ACC112 (cell line): ENCODE results near the gene TTLL11.

Source experiments
- H2AFZ ChIP-seq: fragments of 200-600 bp; sonication (generic); one replicate; pipeline ENCODE4 v1.6.0; 2017; ENCODE audit warnings: antibody characterized with exemption, low read length; ENCODE audit not compliant: unreplicated experiment
- H3K27ac ChIP-seq: fragments of 200-600 bp; sonication (generic); 2 replicates; pipeline ENCODE4 v1.5.1; 2014; ENCODE audit warnings: low read depth, mild to moderate bottlenecking, antibody characterized with exemption, low read length, moderate library complexity
- H3K27me3 ChIP-seq: fragments of 200-600 bp; sonication (generic); 2 replicates; pipeline ENCODE4 v1.6.1; 2014; ENCODE audit warnings: mild to moderate bottlenecking, antibody characterized with exemption, low read length, moderate library complexity, mixed read lengths; ENCODE audit not compliant: insufficient read depth
- H3K36me3 ChIP-seq: fragments of 200-600 bp; sonication (generic); 2 replicates; pipeline ENCODE4 v1.6.1; 2016; ENCODE audit warnings: mild to moderate bottlenecking, antibody characterized with exemption, low read length, moderate library complexity, mixed read lengths; ENCODE audit not compliant: insufficient read depth
- H3K4me1 ChIP-seq: fragments of 200-600 bp; sonication (generic); one replicate; pipeline ENCODE4 v1.6.1; 2016; ENCODE audit warnings: low read length, mixed read lengths; ENCODE audit not compliant: insufficient read depth, unreplicated experiment, control insufficient read depth
- H3K4me3 ChIP-seq: fragments of 200-600 bp; sonication (generic); 2 replicates; pipeline ENCODE4 v1.5.1; 2014; ENCODE audit warnings: mild to moderate bottlenecking, low read depth, low read length
- H3K79me2 ChIP-seq: fragments of 200-600 bp; sonication (generic); one replicate; pipeline ENCODE4 v1.6.0; 2016; ENCODE audit warnings: low read length; ENCODE audit not compliant: control insufficient read depth, unreplicated experiment, insufficient read depth

The TTLL11 gene

DNA sequence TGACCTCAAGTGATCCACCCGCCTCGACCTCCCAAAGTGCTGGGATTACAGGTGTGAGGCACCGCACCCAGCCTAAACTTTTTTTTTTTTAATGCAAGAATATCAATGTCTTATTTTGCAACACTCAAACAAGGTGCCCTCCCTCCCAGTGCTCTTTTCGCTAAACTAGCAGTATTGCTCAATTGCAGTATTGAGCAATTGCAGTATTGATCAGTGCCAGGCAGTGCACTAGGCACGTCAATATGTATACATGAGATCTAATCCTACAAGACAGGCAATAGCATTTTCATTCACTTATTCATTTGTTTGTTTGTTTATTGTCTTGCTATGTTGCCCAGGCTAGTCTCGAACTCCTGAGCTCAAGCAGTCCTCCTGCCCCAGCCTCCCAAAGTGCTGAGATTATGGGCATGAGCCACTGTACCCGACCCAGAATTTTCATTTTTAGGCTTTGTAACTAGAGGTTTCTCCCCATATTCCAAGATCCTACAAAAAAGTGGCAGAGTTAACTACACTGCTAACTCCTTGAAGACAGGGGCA lies 94.5 kb downstream of the TTLL11 start:
- Histone ChIP-seq H3K79me2 (no peaks in the 10 kb centered on the region), H2AFZ (no peak overlapping the region), H3K4me3 (no peak overlapping the region), H3K27ac (no peak overlapping the region), H3K36me3 (no peaks in the 10 kb centered on the region), H3K27me3 (no peaks in the 10 kb centered on the region), H3K4me1 (no peaks in the 10 kb centered on the region)

DNA sequence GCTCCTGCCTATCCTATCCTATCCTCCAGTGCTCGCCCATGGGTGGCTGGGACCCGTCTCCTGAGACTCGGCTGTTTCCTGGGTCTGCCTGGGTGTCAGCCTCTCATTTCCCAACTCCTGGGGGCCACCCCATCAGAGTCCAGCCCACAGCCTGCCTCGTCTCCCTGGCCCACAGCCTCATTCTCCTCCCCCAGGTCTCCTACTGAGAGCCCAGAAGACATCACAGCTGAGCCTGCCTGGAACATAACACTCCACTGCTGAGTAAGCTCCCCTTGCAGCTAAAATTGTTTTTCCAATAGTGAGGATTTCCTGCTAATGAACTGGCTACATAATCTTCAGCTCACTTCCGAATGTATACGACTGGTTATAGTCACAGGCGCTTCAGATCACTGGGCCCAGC lies 95.3 kb downstream of the TTLL11 start:
- Histone ChIP-seq H3K36me3 (no peaks in the 10 kb centered on the region), H3K4me3 (no peak overlapping the region), H3K4me1 (no peaks in the 10 kb centered on the region), H3K79me2 (no peaks in the 10 kb centered on the region), H3K27me3 (no peaks in the 10 kb centered on the region), H2AFZ (no peak overlapping the region), H3K27ac (no peak overlapping the region)

- Histone ChIP-seq H2AFZ (no peak overlapping the region), H3K79me2 (no peaks in the 10 kb centered on the region), H3K4me1 (no peaks in the 10 kb centered on the region), H3K27me3 (no peaks in the 10 kb centered on the region), H3K4me3 (no peak overlapping the region), H3K27ac (no peak overlapping the region), H3K36me3 (no peaks in the 10 kb centered on the region)
Measured at GRCh38 chr9:121996783-121997182, 96.3 kb downstream of the TTLL11 start.

DNA sequence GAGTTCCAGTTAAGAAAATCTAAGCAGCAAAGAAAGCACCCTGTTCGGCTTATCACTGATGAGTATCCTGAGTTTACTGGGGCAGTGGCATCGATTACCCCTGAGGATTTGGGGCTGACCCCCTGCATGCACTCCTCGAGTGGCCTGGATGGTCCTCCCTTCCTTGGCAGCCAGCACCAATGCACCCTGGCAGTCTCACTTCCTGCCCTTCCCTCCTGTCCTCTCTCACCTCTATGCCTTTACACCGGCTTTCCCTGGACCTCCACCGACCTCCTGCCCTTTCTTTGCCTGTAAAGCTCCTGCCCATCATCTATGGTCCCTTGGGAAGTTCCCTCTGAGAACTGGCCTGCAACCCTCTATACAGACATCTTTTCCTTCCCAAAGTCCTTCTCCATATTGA lies 97.1 kb downstream of the TTLL11 start:
- no peak overlapping the region for H3K4me3 ChIP-seq
- H3K79me2 ChIP-seq: no peaks in the 10 kb centered on the region
- no peaks in the 10 kb centered on the region for H3K27me3 ChIP-seq
- H2AFZ ChIP-seq: no peak overlapping the region
- H3K4me1 ChIP-seq: no peaks in the 10 kb centered on the region
- H3K27ac ChIP-seq: no peak overlapping the region
- H3K36me3 ChIP-seq: no peaks in the 10 kb centered on the region

DNA sequence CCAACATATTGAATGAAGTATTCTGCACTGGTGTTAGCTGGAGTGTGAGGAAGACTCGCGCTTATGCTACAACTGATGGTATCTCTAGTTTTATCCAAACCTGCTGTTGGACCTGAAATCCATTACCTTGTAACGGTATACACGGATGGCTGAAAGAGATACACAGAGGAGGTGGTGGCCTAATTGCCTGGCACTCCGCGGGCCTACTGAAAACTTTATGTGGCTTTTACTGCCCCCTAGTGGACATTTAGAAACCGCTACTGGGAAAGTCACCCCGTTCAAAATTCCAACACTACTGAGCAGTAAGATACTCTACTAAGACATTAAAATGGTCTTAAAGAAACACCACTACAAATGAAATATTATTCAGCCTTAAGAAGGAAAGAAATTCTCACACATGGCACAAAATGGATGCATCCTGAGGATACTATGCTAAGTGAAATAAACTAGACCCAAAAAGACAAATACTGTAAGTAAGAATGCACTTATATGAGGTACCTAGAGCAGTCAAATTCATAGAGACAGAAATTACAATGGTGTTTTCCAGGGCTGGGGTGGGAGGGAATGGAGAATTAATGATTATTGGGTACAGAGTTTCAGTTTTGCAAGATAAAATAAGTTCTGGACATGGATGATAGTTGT lies 100.4 kb downstream of the TTLL11 start:
- Histone ChIP-seq H3K79me2 (no peaks in the 10 kb centered on the region), H3K4me3 (no peak overlapping the region), H3K27ac (no peak overlapping the region), H3K36me3 (no peaks in the 10 kb centered on the region), H2AFZ (no peak overlapping the region), H3K27me3 (no peaks in the 10 kb centered on the region), H3K4me1 (no peaks in the 10 kb centered on the region)

DNA sequence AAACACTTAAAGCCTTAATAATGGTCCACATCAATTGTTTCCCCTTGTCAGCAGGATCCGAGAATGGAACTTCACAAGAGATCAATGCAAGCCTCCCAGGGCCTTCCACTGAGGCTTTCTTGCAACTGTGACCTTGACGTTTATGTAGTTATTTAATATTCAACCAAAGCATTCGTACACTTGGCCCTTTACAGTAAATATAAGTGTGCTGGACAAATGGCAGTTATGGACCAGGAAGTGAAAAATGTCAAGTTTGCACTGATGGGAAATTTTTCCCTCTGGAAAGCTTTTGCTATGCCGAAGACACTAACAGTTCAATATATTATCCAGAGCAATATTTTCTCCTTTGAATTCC lies 101.8 kb downstream of the TTLL11 start:
- Histone ChIP-seq H3K36me3 (no peaks in the 10 kb centered on the region), H3K4me3 (no peak overlapping the region), H3K79me2 (no peaks in the 10 kb centered on the region), H2AFZ (no peak overlapping the region), H3K27ac (no peak overlapping the region), H3K27me3 (no peaks in the 10 kb centered on the region), H3K4me1 (no peaks in the 10 kb centered on the region)

DNA sequence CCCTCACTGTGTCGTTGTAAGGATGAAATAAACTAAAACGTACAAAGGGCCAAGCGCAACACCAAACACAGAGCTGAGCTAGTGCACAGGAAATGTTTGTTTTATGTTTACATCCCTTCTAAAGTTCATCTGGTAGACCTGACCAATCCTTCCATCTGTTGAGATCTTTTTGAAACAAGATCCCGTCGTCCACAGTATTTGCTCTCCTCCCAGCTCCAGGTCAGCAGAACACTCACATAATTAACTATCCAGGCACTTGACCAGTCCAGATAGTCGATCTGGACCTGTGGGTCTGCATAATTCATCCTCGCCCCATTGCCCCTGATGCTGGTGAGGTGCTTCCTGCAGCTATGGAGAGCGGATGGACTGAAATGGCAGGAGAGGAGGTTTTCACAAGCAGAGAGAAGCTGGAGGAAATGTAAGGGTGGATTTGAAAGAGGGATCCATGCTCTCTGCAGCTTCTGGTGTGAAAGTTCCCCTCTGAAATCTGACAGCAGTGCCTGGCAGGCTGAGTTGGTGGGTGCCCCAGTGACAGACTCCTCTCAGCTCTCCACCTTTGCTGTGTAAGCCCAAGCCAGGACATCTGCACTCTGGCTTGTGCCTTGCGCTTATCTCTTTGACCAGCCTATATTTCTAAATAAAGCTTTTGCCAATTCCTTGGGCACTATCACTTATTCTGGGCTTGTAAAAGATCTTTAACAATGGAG lies 102.4 kb downstream of the TTLL11 start:
- Histone ChIP-seq H3K4me1 (peaks cover 3% of the 10 kb centered on the region), H3K79me2 (no peaks in the 10 kb centered on the region), H3K4me3 (no peak overlapping the region), H3K27me3 (no peaks in the 10 kb centered on the region), H3K27ac (no peak overlapping the region), H2AFZ (no peak overlapping the region), H3K36me3 (no peaks in the 10 kb centered on the region)

- peaks cover 18% of the 10 kb centered on the region for H3K4me1 ChIP-seq
Measured at GRCh38 chr9:121989010-121989409, 104.1 kb downstream of the TTLL11 start.

DNA sequence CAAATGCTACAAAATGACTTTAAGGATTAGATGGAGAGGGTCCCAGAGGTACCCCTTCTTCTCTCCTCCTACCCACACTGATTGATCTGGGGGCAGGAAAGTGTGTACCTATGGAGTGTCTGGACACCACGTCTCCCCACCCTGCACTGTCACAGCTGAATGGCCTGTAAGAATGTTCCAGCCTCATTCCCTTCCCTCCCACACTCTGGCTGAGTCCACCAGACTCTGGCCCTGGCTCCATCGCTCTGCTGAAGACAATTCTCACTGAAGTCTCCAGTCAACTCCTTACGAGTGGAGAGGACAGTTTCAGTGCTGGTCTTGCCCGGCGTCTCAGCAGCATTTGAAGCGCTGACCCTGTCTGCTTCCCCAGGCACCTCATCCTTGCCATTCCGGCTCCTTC lies 105.8 kb downstream of the TTLL11 start:
- Histone ChIP-seq H3K27ac (no peak overlapping the region), H3K4me1 (peaks cover 19% of the 10 kb centered on the region), H2AFZ (no peak overlapping the region), H3K36me3 (no peaks in the 10 kb centered on the region), H3K79me2 (no peaks in the 10 kb centered on the region), H3K4me3 (no peak overlapping the region), H3K27me3 (no peaks in the 10 kb centered on the region)

More at GRCh38 chr9:121989010-121989409, 104.1 kb downstream of the TTLL11 start:
- no peak overlapping the region for H3K4me3 ChIP-seq
- H2AFZ ChIP-seq: no peak overlapping the region
- no peaks in the 10 kb centered on the region for H3K36me3 ChIP-seq
- no peak overlapping the region for H3K27ac ChIP-seq
- no peaks in the 10 kb centered on the region for H3K79me2 ChIP-seq
- no peaks in the 10 kb centered on the region for H3K27me3 ChIP-seq

DNA sequence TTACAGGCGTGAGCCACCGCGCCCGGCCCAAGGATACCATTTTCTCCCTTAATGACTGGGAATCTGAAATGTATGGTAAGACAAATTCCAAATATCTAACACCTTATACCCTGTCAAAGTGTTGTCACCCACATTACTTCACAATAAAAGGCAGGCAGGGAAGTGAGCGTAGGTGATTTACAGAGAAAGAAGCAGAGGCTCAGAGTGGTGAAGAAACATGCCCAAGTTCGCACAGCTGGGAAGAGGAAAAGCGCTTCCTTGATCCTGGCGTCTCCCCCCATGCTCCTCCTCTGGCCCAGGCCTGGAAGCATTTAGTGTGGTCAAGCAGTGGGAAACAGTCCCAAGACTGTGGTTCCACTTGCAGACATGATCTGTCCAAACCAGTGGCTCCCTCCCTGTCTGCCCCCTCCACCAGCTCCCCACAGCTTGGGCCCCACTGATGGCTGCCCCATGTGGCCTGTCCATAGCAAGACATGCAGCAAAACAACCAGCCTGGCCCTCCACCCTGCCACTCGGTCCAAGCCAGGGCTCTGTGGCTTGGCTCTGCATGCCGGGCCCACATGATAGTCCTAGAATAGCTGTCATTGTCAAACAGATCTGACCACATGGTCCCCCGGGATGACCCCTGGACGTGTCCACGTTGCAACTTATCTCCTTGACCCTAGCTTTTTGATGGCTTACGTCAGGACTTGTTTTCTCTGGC lies 107.2 kb downstream of the TTLL11 start:
- H3K4me1 ChIP-seq: peaks cover 19% of the 10 kb centered on the region
- H2AFZ ChIP-seq: no peak overlapping the region

More for the DNA sequence above, 107.2 kb downstream of the TTLL11 start:
- H3K27me3 ChIP-seq: no peaks in the 10 kb centered on the region
- no peaks in the 10 kb centered on the region for H3K79me2 ChIP-seq
- H3K27ac ChIP-seq: peak overlapping the region; percentile 87
- H3K4me3 ChIP-seq: no peak overlapping the region
- no peaks in the 10 kb centered on the region for H3K36me3 ChIP-seq
